Measurements from ENCODE around the gene MAPK8. TPM values are rescaled to one million over a fixed set of nuclear protein-coding genes. Genes with fewer than 3 reads are reported as not detected.

MAPK8 gene
- total RNA-seq, 1 donor from 2014 or later, result 47.9 TPM

DNA sequence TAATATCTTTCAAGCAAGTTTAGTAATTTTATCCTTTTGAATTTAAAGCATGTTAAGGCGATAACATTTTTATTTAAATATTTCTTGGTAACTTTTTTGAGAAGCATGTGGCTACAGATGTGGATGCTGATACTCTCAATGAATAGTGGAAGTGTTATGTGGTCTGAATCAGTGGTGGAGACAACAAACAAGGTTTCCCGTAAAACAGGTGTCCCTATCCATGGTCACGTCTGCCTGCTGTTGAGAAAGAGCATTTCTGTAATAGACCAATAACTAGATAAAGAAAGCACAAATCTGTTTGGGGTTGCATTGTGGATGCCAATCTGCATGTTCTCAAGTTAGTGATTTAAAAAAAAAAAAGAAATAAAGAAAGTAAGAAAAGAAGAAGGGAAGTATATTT lies 13.9 kb upstream of the MAPK8 start:
- ATAC-seq (no peak), DNase-seq (no peak)
- H3K36me3 ChIP-seq, result no peaks in the 10 kb centered on the region
- intact Hi-C loops (cut with DNase I), result no loop called here
- no peak overlapping the region for H3K27ac ChIP-seq
- no peak overlapping the region for H3K4me3 ChIP-seq
- no peaks in the 10 kb centered on the region for H3K9me3 ChIP-seq
- peaks cover 7% of the 10 kb centered on the region for H3K4me1 ChIP-seq
- H3K27me3 ChIP-seq (ENCODE audit: low read depth), result no peaks in the 10 kb centered on the region
- TF ChIP-seq, protein P1, sequence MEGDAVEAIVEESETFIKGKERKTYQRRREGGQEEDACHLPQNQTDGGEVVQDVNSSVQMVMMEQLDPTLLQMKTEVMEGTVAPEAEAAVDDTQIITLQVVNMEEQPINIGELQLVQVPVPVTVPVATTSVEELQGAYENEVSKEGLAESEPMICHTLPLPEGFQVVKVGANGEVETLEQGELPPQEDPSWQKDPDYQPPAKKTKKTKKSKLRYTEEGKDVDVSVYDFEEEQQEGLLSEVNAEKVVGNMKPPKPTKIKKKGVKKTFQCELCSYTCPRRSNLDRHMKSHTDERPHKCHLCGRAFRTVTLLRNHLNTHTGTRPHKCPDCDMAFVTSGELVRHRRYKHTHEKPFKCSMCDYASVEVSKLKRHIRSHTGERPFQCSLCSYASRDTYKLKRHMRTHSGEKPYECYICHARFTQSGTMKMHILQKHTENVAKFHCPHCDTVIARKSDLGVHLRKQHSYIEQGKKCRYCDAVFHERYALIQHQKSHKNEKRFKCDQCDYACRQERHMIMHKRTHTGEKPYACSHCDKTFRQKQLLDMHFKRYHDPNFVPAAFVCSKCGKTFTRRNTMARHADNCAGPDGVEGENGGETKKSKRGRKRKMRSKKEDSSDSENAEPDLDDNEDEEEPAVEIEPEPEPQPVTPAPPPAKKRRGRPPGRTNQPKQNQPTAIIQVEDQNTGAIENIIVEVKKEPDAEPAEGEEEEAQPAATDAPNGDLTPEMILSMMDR (IDR thresholded peaks at IDR 0.05), result no peak

DNA sequence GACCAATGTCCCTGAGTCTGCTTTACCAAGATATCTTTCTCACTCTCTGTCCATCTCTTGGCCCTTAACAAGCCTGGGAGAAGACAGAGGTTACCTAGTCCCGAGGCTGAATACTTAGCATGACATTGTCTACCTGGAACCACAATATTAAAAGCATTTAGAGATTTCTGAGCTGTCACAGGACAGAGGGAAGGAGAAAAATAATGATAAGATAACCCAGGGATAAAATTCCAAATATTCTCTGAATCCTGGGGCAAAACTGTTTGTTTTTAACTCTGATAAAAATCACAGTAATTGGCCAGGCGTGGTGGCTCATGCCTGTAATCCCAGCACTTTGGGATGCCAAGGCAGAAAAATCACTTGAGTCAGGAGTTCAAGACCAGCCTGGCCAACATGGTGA lies 12.0 kb upstream of the MAPK8 start:
- no peaks in the 10 kb centered on the region for H3K27me3 ChIP-seq (ENCODE audit: low read depth)
- TF ChIP-seq, protein P1 (IDR thresholded peaks at IDR 0.05), result no peak
- H3K27ac ChIP-seq, result no peak overlapping the region
- intact Hi-C loops (cut with DNase I), result no loop called here
- H3K36me3 ChIP-seq, result no peaks in the 10 kb centered on the region
- ATAC-seq (no peak), DNase-seq (no peak)
- no peak overlapping the region for H3K4me3 ChIP-seq
- peaks cover 5% of the 10 kb centered on the region for H3K4me1 ChIP-seq
- H3K9me3 ChIP-seq, result no peaks in the 10 kb centered on the region

DNA sequence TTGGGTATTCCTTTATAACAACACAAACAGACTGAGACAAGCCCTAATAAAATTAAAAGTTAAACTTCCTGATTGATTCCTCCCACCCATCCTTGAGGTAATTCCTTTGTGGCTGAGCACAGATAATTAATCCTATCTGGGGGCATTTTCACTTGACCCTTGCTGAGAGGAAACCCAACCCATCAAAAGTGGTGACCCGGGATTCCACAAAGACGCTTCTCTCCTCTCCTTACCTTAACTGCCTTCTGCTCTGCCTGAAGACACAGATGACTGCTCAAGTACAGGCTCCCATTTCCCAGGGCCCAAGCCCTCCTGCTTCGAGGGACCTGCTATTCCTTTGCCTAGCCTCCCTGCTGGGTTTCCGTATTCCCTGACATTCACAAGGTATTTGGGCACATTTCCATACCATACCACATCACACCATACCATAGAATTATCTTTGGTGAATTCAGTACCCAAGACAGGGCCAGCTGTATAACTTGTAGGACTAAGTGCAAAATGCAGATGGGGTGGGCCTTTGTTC lies 9.8 kb upstream of the MAPK8 start:
- ATAC-seq (no peak), DNase-seq (no peak)
- Histone ChIP-seq H3K36me3 (no peaks in the 10 kb centered on the region), H3K27me3 (ENCODE audit: low read depth) (no peaks in the 10 kb centered on the region), H3K27ac (no peak overlapping the region), H3K4me3 (no peak overlapping the region), H3K9me3 (no peaks in the 10 kb centered on the region), H3K4me1 (no peaks in the 10 kb centered on the region)
- intact Hi-C loops (cut with DNase I), result no loop called here
- TF ChIP-seq, protein P1 (IDR thresholded peaks at IDR 0.05), result no peak

DNA sequence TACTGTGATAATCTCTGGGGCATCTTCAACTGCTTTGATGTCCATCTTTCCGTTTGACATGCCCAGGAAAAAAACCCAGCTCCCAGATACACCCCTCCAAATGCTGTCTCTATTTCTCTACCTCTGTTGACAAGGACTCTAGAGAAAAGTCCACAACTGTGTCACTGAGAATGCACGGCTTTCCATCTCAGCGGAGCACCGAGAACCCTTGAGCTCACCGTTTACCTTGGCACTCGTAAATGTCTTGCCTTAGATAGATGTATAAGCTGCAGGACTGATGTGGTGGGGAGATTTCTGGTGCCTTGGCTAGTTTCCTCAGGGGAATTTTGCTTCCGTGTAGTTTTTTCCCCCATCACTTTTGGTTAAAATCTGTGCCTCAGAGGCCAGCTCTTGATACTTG lies 7.4 kb upstream of the MAPK8 start:
- TF ChIP-seq, protein P1 (IDR thresholded peaks at IDR 0.05), result no peak
- Histone ChIP-seq H3K9me3 (no peaks in the 10 kb centered on the region), H3K27ac (no peak overlapping the region), H3K4me1 (no peaks in the 10 kb centered on the region), H3K4me3 (no peak overlapping the region), H3K36me3 (no peaks in the 10 kb centered on the region), H3K27me3 (ENCODE audit: low read depth) (no peaks in the 10 kb centered on the region)
- DNase-seq, result no peak
- intact Hi-C loops (cut with DNase I), result no loop called here
- no peak for ATAC-seq

DNA sequence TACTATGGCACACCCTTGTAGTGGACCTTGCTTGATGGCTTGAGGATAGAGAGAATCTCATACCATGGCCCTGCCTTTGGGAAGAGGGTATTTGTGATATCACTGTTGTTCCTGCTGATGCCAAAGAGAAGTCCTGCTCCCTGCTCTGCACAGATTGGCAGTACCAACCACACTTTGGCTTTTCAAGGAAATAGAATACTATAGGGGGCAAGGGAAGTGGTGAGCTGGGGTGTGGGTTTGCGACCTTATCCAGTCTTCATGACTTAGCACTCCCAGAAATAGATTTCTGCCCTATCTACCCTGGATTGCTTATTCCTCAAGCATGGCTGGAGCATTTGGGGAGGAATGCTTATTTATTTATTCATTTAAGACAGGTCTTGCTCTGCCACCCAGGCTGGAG lies 6.8 kb upstream of the MAPK8 start:
- no peaks in the 10 kb centered on the region for H3K36me3 ChIP-seq
- H3K27ac ChIP-seq, result no peak overlapping the region
- no peak for DNase-seq
- TF ChIP-seq, protein P1 (IDR thresholded peaks at IDR 0.05), result no peak
- intact Hi-C loops (cut with DNase I), result no loop called here
- ATAC-seq, result no peak
- H3K4me3 ChIP-seq, result no peak overlapping the region
- no peaks in the 10 kb centered on the region for H3K9me3 ChIP-seq
- no peaks in the 10 kb centered on the region for H3K27me3 ChIP-seq (ENCODE audit: low read depth)
- H3K4me1 ChIP-seq, result no peaks in the 10 kb centered on the region

DNA sequence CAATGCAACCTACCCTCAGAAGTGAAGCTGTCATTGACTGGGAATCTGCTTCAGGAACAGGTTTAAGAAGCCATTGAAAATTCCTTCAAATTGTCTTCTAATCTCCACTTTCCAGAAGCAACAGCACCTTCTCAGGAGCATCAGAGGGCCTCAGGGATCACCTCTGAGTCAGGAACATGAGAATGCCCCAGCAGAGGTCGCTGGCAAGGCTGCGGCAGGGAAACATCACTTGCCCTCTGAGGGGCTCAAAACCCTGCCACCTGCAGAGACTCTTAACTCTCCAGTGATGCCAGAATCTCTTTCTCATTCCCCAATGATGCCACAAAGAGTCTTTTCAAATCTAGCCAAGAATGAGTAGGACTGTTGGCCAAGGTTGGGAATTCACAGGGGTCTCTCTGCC lies 5.9 kb upstream of the MAPK8 start:
- TF ChIP-seq, protein P1 (IDR thresholded peaks at IDR 0.05), result no peak
- DNase-seq (no peak), ATAC-seq (no peak)
- Histone ChIP-seq H3K27me3 (ENCODE audit: low read depth) (no peaks in the 10 kb centered on the region), H3K36me3 (no peaks in the 10 kb centered on the region), H3K4me3 (no peak overlapping the region), H3K9me3 (no peaks in the 10 kb centered on the region), H3K4me1 (no peaks in the 10 kb centered on the region), H3K27ac (no peak overlapping the region)
- intact Hi-C loops (cut with DNase I), result no loop called here

Measured in lower lobe of right lung (tissue), 2 donors.